CD4-positive, alpha-beta T cell treated with Interleukin-12 subunit alpha and Interleukin-12 subunit beta, for 1 hour (primary cell): ENCODE results near the gene MS4A1.
A peak's percentile ranks its signal among the peaks of the same experiment; 100 is the strongest.
"Not testable (repeated sequence)": the region's sequence is repeated elsewhere in the genome, so short reads cannot be mapped to it uniquely, and the experiment has no call there.

Source experiments
- DNase-seq: peaks from one replicate; pipeline ENCODE4 v3.0.0-alpha.2; 2020

Gene MS4A1

GRCh38 chr11:60504219-60504905, 48.7 kb downstream of the MS4A1 start:
- DNase-seq: peak; percentile 9

- not testable (repeated sequence) for DNase-seq
Observed at GRCh38 chr11:60509609-60510008, 54.0 kb downstream of the MS4A1 start.

GRCh38 chr11:60510209-60510608, 54.6 kb downstream of the MS4A1 start:
- DNase-seq: not testable (repeated sequence)

GRCh38 chr11:60511393-60511792, 55.7 kb downstream of the MS4A1 start:
- DNase-seq: no peak

- DNase-seq: no peak
Observed at GRCh38 chr11:60512651-60513225, 57.1 kb downstream of the MS4A1 start.

- DNase-seq: no peak
Observed at GRCh38 chr11:60513496-60514460, 58.1 kb downstream of the MS4A1 start.

GRCh38 chr11:60515144-60515855, 59.7 kb downstream of the MS4A1 start, which contains the start of gene MS4A13:
TSS of gene MS4A13 (plus strand) at chr11:60515392. CDS start at chr11:60518084, 2,692 bp downstream.
- DNase-seq: no peak
